ENCODE measurements around the gene DCANP1. TPM values are rescaled to one million over a fixed set of nuclear protein-coding genes. Genes with fewer than 3 reads are reported as not detected.

The DCANP1 gene
- total and polyA plus RNA-seq, 9 of the 15 experiments (the other 6 are each of a cell fraction or from before 2014, with no cell fraction given): not detected

DNA sequence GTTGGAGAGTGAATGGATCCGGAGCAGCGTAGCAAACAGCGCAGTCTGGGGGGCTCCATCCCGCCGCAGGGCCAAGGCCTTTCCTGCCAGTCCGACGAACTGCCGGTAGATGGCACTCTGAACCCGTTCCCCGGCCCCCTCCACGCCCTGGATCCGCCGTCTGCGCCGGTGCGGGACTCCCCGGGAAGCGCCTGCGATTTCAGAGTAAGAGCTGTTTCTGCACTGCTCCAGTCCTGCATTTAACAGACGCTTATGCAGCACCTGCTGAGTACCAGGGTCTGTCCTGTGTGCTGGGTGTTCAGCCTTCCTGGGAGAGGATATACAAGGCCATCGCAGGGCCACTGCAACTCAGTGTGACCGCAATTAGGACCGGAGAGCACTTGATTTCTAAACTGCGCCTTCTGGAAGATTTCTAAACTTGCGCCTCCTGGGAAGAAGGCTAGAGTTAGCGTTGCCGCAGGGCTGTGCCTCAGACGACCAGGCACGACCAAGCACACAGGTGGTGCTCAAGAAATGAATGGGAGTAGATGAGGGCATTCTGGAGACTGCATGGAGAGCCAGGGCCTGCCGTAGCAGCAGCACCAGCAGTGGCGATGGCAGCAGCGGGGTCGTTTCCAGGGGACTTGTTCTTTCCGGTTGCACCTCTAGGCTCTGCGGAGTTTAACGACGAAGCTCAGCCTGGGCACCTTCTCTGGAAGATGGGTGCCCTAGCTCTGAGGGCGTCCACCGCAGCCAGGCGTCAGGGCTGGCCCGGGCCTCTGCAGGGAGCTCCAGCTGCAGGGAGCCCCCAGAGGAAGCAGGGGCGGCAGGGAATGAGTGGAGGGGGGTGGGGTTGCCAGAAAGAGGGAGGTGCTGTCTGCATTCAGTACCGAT lies 19.3 kb upstream of the DCANP1 start (continued):
- TF ChIP-seq, protein P1, sequence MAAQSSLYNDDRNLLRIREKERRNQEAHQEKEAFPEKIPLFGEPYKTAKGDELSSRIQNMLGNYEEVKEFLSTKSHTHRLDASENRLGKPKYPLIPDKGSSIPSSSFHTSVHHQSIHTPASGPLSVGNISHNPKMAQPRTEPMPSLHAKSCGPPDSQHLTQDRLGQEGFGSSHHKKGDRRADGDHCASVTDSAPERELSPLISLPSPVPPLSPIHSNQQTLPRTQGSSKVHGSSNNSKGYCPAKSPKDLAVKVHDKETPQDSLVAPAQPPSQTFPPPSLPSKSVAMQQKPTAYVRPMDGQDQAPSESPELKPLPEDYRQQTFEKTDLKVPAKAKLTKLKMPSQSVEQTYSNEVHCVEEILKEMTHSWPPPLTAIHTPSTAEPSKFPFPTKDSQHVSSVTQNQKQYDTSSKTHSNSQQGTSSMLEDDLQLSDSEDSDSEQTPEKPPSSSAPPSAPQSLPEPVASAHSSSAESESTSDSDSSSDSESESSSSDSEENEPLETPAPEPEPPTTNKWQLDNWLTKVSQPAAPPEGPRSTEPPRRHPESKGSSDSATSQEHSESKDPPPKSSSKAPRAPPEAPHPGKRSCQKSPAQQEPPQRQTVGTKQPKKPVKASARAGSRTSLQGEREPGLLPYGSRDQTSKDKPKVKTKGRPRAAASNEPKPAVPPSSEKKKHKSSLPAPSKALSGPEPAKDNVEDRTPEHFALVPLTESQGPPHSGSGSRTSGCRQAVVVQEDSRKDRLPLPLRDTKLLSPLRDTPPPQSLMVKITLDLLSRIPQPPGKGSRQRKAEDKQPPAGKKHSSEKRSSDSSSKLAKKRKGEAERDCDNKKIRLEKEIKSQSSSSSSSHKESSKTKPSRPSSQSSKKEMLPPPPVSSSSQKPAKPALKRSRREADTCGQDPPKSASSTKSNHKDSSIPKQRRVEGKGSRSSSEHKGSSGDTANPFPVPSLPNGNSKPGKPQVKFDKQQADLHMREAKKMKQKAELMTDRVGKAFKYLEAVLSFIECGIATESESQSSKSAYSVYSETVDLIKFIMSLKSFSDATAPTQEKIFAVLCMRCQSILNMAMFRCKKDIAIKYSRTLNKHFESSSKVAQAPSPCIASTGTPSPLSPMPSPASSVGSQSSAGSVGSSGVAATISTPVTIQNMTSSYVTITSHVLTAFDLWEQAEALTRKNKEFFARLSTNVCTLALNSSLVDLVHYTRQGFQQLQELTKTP (IDR thresholded peaks at IDR 0.05; ENCODE audit: low read depth in 1 of 2, partially characterized antibody in 2 of 2): no peak
- TF ChIP-seq DACH1 (IDR thresholded peaks at IDR 0.05; ENCODE audit: partially characterized antibody) (no peak), TSHZ1 (CRISPR knock-in tag; IDR thresholded peaks at IDR 0.05) (no peak), PHF20 (IDR thresholded peaks at IDR 0.05; ENCODE audit: partially characterized antibody) (no peak), SAFB2 (IDR thresholded peaks at IDR 0.05; ENCODE audit: borderline replicate concordance, low read depth, low read length, severe bottlenecking) (no peak), ZNF511 (CRISPR knock-in tag; IDR thresholded peaks at IDR 0.05) (no peak), RBFOX2 (IDR thresholded peaks at IDR 0.05; ENCODE audit: low read depth, low read length) (no peak), ZNF589 (CRISPR knock-in tag; IDR thresholded peaks at IDR 0.05; ENCODE audit: low read depth) (no peak), EZH2 (IDR thresholded peaks at IDR 0.05; ENCODE audit: borderline replicate concordance, low read depth, low read length) (no peak), WHSC1 (IDR thresholded peaks at IDR 0.05; ENCODE audit: low read length) (no peak), SRSF7 (optimal IDR thresholded peaks at IDR 0.05; ENCODE audit: low read depth, low read length) (no peak), TCFL5 (CRISPR knock-in tag; conservative IDR thresholded peaks at IDR 0.05) (no peak), PRDM10 (IDR thresholded peaks at IDR 0.05; ENCODE audit: partially characterized antibody) (no peak)
